Measurements from ENCODE around the gene PSMG4.

PSMG4 gene

DNA sequence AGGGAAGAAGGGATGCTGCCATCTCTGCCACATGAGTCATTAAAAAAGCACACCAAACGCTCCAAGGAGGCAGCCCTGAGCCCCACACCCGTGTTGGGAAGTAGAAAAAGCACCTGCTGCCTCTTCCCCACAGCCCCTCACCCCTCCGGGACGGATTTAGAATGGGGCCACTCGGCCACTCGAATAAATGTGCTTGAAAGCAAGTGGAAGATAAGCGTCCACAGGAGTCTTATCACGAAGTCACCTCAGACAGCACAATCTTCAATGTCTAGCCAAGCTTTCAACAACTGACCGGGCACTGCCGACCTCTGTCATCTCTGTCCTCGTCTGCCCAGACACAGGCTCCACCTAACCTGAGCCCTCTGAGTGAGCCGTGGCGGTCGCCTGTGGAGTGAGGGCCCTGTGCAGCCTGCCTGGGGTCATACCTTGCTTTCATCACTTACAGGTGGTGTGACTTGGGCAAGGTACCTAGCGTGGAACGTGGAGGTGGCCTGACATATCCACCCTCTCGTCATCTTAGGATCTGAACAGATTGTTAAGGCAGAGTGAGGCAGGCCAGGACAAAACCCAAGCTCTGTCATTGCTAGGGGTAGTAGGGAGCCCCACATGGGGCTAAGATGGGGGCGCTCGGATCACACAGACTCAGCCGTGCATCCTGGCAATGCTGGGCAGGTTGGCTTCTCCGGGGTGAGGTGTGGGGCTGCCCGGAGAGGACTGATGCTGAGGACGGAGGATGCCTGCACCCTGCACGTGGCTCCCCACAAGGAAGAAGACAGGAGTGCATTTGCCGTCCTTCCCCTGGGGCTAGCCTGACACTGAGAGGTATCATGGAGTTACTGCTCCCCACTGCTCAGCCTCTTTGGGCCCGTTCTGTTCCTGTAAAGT, 34.8 kb downstream of the PSMG4 start:
- no peaks in the 10 kb centered on the region for H3K9me3 ChIP-seq (ENCODE audit: control insufficient read depth, insufficient read depth, low read depth, low read length)
- ChIA-PET CTCF (no interaction called here), POLR2A (no interaction called here)
- H3K27ac ChIP-seq (ENCODE audit: extremely low read depth, low read depth, low read length) = no peak overlapping the region
- TF ChIP-seq KLF7 (tag by site-specific recombination; IDR thresholded peaks at IDR 0.05; ENCODE audit: borderline replicate concordance) (no peak), ZNF354C (tag by site-specific recombination; IDR thresholded peaks at IDR 0.05; ENCODE audit: borderline replicate concordance, low read depth) (no peak), ZNF398 (tag by site-specific recombination; IDR thresholded peaks at IDR 0.05) (no peak), BCL11A (tag by site-specific recombination; IDR thresholded peaks at IDR 0.05; ENCODE audit: low read depth) (no peak), ZNF121 (tag by site-specific recombination; IDR thresholded peaks at IDR 0.05) (no peak), ZBTB1 (tag by site-specific recombination; IDR thresholded peaks at IDR 0.05) (no peak), GLIS2 (tag by site-specific recombination; IDR thresholded peaks at IDR 0.05) (no peak), ZNF341 (tag by site-specific recombination; IDR thresholded peaks at IDR 0.05; ENCODE audit: low read depth) (no peak), SALL2 (tag by site-specific recombination; IDR thresholded peaks at IDR 0.05; ENCODE audit: borderline replicate concordance) (no peak), ZBTB20 (tag by site-specific recombination; IDR thresholded peaks at IDR 0.05) (no peak), ZNF138 (tag by site-specific recombination; IDR thresholded peaks at IDR 0.05; ENCODE audit: borderline replicate concordance) (no peak), ZEB2 (tag by site-specific recombination; IDR thresholded peaks at IDR 0.05) (no peak), ZNF426 (tag by site-specific recombination; IDR thresholded peaks at IDR 0.05) (no peak), ZNF645 (tag by site-specific recombination; IDR thresholded peaks at IDR 0.05) (no peak), ZNF658 (tag by site-specific recombination; IDR thresholded peaks at IDR 0.05) (no peak), MEIS1 (CRISPR knock-in tag; IDR thresholded peaks at IDR 0.05; ENCODE audit: borderline replicate concordance) (no peak)
- TF ChIP-seq, protein P1, sequence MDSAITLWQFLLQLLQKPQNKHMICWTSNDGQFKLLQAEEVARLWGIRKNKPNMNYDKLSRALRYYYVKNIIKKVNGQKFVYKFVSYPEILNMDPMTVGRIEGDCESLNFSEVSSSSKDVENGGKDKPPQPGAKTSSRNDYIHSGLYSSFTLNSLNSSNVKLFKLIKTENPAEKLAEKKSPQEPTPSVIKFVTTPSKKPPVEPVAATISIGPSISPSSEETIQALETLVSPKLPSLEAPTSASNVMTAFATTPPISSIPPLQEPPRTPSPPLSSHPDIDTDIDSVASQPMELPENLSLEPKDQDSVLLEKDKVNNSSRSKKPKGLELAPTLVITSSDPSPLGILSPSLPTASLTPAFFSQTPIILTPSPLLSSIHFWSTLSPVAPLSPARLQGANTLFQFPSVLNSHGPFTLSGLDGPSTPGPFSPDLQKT (IDR thresholded peaks at IDR 0.05; ENCODE audit: borderline replicate concordance, low read depth, low read length) = no peak
- TF ChIP-seq, protein P2, sequence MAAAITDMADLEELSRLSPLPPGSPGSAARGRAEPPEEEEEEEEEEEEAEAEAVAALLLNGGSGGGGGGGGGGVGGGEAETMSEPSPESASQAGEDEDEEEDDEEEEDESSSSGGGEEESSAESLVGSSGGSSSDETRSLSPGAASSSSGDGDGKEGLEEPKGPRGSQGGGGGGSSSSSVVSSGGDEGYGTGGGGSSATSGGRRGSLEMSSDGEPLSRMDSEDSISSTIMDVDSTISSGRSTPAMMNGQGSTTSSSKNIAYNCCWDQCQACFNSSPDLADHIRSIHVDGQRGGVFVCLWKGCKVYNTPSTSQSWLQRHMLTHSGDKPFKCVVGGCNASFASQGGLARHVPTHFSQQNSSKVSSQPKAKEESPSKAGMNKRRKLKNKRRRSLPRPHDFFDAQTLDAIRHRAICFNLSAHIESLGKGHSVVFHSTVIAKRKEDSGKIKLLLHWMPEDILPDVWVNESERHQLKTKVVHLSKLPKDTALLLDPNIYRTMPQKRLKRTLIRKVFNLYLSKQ (tag by site-specific recombination; IDR thresholded peaks at IDR 0.05; ENCODE audit: borderline replicate concordance) = no peak
- peaks cover 0 to 32% of the 10 kb centered on the region in 2 experiments; a peak in 1 of 3 replicates for H3K36me3 ChIP-seq (ENCODE audit: control insufficient read depth in 2 of 2, insufficient read depth in 1 of 2, low read length in 2 of 2)
- no peak overlapping the region for H3K4me3 ChIP-seq (ENCODE audit: low read depth, low read length)
- H3K4me1 ChIP-seq (ENCODE audit: control insufficient read depth, insufficient read depth, low read length) = no peaks in the 10 kb centered on the region

GRCh38 chr6:3294396-3294795, 35.6 kb downstream of the PSMG4 start:
- CTCF ChIA-PET = interaction anchor here (0.7 kb wide), 1 partner anchor 586 kb away, joined by 3 read pairs; no protein-coding TSS in a partner anchor

More at GRCh38 chr6:3294396-3294795, 35.6 kb downstream of the PSMG4 start:
- TF ChIP-seq ZNF571 (tag by site-specific recombination; IDR thresholded peaks at IDR 0.05) (no peak), PRDM6 (tag by site-specific recombination; IDR thresholded peaks at IDR 0.05) (no peak)
- TF ChIP-seq, protein P3, sequence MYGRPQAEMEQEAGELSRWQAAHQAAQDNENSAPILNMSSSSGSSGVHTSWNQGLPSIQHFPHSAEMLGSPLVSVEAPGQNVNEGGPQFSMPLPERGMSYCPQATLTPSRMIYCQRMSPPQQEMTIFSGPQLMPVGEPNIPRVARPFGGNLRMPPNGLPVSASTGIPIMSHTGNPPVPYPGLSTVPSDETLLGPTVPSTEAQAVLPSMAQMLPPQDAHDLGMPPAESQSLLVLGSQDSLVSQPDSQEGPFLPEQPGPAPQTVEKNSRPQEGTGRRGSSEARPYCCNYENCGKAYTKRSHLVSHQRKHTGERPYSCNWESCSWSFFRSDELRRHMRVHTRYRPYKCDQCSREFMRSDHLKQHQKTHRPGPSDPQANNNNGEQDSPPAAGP (tag by site-specific recombination; IDR thresholded peaks at IDR 0.05) = no peak
- Histone ChIP-seq H3K27ac (ENCODE audit: extremely low read depth, low read depth, low read length) (no peak overlapping the region), H3K4me3 (ENCODE audit: low read depth, low read length) (no peak overlapping the region), H3K4me1 (ENCODE audit: control insufficient read depth, insufficient read depth, low read length) (no peaks in the 10 kb centered on the region), H3K36me3 (ENCODE audit: control insufficient read depth in 2 of 2, insufficient read depth in 1 of 2, low read length in 2 of 2) (peaks cover 0 to 32% of the 10 kb centered on the region in 2 experiments; a peak in 1 of 3 replicates), H3K9me3 (ENCODE audit: control insufficient read depth, insufficient read depth, low read depth, low read length) (no peaks in the 10 kb centered on the region)
- POLR2A ChIA-PET = no interaction called here

Data from HEK293 (cell line).